ENCODE data around the gene DLG4.

The DLG4 gene

DNA sequence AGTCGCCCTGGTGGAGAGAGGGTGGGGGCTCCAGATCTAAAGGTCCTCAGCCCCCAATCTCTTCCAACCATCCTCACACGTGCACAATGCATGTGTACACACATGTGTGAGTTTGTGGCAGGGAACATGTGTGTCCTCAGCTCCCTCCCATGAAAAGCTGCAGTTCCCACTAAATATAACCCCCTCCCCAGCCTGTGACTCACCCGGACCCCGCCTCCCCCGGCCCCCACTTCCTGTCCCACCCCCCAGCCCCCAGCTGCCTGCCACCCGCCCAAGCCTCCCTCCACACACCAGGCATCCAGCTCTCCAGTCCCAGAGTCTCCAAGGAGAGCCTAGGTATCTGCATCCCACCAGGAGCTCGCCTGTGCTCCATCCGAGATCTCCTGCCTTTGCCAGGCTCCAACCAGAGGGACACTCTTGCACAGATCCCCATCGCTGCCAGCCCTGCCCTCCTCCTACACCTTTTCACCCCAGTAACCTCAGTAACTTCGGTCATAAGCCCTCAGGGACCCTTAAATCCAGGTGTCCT, 3.9 kb downstream of the DLG4 start:
- DNase-seq (ENCODE audit: low read depth in 2 of 2, low spot score in 1 of 2) = no peak

DNA sequence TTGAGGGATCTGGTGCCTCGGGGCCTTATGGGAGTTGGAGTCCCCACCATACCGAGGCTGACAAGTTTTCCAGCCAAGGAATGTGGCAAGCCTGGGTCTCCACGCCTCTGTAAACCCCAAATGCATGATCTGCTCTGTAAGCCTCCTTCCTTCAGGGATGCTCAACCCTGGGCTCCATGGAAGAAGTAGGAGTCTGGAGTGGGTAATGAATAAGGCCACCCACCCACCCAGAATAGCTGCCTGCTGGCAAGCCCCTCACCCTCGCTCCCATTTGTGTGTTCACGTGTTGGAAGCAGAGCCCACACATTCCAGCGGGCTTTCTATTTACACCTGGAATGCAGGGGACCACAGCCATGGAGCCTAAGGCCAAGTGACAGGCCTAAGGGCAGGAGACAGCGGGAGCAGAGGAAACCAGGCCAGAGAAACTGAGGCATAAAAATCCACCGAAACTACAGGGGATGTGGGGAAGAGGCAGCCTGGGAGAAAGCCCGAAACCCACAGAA, 4.4 kb downstream of the DLG4 start:
- no peak for DNase-seq (ENCODE audit: low read depth in 2 of 2, low spot score in 1 of 2)

DNA sequence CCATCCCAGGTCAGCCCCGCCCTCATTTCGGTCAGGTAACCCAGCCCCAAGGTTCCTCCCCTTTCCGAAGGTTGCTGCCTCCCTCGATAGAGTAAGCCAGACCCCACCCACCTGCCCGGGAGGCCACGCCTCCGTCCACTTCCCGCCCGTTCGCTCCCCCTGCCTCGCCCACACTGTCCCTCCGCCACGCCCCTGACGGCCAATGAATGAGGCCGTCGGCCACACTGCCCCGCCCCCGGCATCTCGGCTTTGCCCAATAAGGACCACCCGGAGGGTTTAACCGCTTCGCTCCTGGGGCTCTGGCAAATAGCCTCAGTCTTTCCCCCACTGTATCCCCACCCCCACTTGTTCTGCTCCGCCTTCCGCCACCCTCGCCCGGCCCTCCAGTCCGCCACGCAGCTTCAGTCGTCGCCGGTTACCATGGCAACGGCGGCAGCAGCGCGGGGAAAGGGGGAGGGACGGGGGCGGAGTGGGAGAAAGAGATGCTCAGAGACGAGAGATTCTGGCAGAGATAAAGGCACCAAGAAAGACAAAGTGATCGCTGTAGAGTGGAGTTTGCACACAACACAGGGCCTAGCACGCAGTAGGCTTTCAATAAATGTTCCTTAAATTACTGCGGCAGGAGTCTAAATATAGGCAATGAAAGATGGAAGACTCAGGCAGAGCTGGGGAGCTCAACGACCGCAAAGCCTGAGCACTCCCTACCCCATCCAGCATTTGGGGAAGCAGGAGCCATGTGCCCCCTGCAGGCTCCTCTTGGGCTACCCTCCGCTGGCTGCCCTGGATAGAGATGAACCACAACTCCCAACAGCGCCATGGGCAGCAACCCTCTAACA, 5.1 kb downstream of the DLG4 start:
- peak; percentile 97 for DNase-seq (ENCODE audit: low read depth in 2 of 2, low spot score in 1 of 2)

- DNase-seq (ENCODE audit: low read depth in 2 of 2, low spot score in 1 of 2) = no peak
Observed at GRCh38 chr17:7213895-7214299, 5.7 kb downstream of the DLG4 start.

DNA sequence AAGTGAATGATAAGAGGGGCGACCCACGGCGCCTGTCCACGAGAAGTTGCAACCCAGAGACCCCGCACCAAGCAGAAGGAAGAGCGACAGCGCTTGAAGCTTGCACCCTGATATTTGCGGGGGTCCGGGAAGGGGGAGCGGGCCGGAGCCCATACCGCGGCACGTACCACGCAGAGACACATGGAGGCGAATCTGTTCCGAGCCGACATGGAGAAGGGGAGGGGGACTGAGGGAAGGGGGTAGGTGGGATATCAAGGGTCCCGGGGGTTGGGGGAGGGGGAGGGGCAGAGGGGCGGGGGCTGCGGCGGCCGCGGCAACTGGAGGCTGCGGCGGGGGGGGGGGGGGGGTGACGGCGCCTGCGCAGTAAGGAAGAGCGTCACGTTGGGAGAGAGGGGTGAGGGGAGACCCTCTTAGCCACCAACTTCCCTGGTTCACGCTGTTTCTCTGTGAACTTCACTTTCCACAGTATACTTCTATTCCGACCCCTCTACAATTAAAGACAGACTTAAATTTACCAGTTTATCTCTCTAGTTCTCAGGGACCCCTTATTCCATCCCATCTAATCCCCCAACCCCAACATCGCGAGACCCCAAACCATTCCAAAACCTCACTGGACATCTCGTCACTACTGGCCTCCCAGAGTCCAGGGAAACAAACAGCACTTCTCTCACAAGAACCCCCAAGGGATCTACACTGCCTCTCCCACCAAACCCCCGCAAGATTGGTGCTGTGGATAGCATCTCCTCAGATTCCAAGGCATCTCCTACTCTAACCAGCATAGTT, 8.0 kb downstream of the DLG4 start:
- DNase-seq (ENCODE audit: low read depth in 2 of 2, low spot score in 1 of 2) = no peak

- DNase-seq (ENCODE audit: low read depth in 2 of 2, low spot score in 1 of 2) = no peak
Observed at GRCh38 chr17:7208754-7209460, 10.7 kb downstream of the DLG4 start.

DNA sequence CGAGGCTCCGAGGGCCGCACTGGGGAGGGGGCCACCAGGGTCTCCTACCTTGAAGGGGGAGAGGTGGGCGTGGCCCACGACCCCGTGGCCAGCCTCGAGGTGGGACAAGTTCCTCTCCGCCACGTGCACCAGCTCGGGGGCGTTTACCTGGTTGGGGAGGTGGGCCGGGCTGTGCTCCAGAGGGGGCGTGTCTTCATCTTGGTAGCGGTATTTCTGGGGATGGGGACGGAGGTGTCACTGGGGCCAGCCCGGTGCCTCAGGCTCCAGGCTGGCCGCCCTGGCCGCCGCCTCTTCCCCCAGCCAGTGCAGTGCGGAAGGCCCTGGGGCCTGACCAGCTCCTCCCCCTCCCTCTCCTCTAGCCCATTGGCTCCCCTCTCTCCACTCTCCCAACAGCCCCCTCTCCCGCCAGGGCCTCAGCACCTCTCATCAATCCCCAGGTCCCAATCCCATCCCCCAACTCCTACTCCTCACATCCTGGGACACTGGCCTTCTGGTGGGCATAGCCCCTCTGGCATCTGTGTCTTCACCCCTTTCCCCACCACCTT, 11.5 kb downstream of the DLG4 start:
- no peak for DNase-seq (ENCODE audit: low read depth in 2 of 2, low spot score in 1 of 2)

- no peak for DNase-seq (ENCODE audit: low read depth in 2 of 2, low spot score in 1 of 2)
Observed at GRCh38 chr17:7207120-7208001, 12.3 kb downstream of the DLG4 start.

DNA sequence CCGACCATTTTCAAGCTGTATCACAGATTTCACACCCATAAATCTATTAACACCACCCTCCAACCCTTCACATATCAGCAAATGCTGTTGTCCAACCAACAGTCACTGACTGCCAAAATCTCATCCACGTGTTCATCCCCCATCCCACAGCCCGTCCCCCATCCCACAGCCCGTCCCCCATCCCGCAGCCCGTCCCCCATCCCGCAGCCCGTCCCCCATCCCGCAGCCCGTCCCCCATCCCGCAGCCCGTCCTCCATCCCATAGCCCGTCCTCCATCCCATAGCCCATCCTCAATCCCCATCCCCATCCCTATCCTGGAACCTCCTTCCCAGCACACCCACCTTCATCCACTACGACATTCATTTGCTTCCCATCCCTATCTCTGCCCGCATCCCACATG, 14.1 kb downstream of the DLG4 start:
- DNase-seq (ENCODE audit: low read depth in 2 of 2, low spot score in 1 of 2) = no peak

GRCh38 chr17:7204828-7205461, 14.7 kb downstream of the DLG4 start:
- peak; percentile 84 to 89 for DNase-seq (ENCODE audit: low read depth in 2 of 2, low spot score in 1 of 2)

DNA sequence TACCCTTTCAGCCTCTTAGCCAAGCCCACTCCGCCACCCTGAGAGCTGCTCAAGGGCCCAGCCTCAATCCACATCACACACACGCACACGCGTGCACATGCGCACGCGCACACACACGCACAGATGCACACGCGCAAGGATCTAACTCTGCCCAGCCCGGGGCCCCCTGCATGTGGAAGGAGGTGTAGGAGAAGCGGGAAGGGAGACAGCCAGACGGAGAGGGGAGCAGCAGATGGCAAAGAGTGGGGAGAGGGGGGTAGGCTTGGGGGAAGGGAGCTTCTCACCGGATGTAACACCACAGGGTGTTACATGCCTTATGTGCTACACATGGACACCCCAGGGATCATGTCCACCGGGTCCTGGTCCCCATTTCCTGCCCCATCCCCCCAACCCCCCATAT, 15.3 kb downstream of the DLG4 start:
- DNase-seq (ENCODE audit: low read depth in 2 of 2, low spot score in 1 of 2) = no peak

DNA sequence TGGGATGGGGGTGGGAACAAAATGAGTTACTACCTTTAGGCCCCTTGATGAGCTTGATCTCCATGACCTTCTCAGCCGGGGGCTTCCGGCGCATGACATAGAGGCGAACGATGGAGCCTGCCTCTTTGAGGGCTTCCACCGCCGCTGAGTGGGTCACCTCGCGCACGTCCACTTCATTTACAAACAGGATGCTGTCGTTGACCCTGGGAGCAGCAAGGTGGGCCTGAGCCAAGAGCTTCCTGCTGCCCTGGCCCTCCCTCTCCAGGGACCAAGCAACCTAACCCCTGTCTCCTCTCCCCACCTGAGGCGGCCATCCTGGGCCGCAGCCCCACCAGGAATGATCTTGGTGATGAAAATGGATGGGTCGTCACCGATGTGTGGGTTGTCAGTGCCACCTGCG, 16.2 kb downstream of the DLG4 start:
- DNase-seq (ENCODE audit: low read depth in 2 of 2, low spot score in 1 of 2) = no peak

GRCh38 chr17:7196651-7197401, 22.8 kb downstream of the DLG4 start:
- DNase-seq (ENCODE audit: low read depth in 2 of 2, low spot score in 1 of 2) = no peak

DNA sequence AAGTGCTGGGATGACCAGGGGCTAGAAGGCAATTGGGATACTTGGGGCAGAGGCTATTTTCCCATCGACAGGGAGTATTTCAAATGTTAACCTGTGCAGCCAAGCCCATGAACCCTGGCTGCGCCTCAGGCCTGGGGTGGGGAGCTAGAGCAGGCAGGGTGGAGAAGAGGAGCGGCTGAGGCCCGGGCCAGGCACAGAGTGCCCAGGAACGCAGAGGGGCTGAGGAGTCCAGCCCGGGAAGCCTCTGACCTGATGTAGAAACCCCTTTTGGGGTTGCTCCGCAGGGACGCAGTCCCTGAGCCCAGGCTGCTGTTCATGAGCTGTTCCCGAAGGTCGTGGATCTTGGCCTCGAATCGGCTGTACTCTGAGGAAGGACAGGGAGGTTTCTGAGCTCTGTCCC, 23.7 kb downstream of the DLG4 start:
- DNase-seq (ENCODE audit: low read depth in 2 of 2, low spot score in 1 of 2) = no peak

DNA sequence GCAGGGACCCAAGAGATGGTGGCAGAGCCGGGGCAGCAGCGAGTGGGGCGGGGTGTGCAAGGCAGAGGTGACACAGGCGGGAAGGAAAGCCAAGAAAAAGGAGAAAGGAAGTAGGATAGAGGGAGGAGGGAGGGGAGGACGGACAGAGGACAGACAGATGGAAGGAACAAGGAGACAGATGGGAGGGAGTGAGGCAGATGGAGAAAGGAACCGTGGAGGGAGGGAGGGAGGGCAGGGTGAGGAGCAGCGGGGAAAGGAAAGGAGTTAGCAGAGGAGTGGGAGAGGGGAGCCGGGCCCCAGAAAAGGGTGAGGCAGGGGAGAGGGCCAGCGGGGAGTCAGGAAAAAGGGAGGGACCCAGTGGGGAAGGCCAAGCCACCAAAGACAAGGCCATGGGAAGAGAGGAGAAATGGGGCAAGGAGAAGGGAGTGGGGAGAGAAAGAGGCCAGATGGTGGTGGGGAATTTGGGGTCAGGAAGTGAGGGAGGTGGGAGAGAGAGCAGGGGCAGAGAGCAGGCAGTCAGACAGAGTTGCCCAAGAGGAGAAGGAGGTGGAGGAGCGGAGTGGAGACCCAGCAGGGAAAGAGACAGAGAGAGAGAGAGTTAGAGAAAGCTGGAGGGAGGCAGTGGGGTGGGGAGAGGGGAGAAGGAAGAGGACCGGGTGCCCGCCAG, 27.2 kb downstream of the DLG4 start:
- no peak for DNase-seq (ENCODE audit: low read depth in 2 of 2, low spot score in 1 of 2)

DNA sequence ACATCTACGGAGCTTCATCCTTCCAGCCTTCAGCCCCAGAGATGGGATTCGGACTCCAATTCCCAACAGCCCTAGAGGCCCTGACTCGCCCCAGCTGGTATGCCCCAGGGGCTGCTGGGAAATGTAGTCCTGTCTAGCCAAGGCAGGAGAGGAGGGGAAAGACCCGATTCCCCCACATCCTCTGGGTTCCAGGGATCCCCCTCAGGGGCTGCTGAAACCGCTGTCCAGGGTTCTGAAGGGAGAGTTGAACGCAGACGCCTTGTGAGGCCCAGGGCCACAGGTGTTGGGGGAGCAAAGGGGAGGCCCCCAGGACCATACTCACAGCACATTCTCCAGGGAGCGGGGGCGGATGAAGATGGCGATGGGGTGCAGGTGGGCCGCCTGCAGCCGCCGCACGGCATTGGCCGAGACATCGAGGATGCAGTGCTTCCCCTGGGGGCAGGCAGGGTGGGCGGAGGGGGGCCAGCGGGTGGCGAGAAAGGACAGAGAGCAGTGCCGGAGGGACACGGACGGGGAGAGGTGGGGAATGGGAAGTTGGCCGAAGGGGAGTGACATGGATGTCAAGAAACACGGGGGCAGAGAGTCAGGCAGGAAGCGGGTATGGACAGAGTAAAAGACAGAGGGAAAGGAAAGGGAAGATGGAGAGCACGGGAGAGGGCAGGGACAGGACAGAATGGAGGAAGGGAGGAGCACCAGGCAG, 27.9 kb downstream of the DLG4 start:
- DNase-seq (ENCODE audit: low read depth in 2 of 2, low spot score in 1 of 2) = no peak

DNA sequence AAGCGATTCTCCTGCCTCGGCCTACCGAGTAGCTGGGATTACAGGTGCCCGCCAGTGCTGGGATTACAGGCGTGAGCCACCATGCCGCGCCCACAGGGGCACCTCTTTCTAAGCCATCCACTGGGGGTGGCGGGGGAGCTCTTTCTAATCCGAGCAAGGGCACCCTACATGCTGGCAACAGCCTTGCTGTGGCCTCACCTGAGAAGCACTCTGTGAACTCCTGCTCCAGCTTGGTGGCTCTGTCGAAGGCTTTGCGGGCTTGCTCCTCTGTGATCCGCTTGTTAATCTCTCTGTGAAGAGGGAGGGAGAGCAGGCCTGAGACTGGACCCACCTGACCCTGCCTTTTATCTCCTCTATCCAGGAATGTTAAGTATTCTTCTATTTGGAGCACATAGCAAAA, 28.6 kb downstream of the DLG4 start:
- no peak for DNase-seq (ENCODE audit: low read depth in 2 of 2, low spot score in 1 of 2)
